Vagina (tissue), 2 donors: Measurements from ENCODE around the gene GOLGA6A. TPM values are rescaled to one million over a fixed set of nuclear protein-coding genes. Genes with fewer than 3 reads are reported as not detected.

ENCODE experiments used
- DNase-seq, 2 donors: peaks; one replicate each; pipeline ENCODE4 v3.0.0-alpha.2; 2017; ENCODE audit errors: extremely low spot score in 2 of 2
- H3K27ac ChIP-seq: fragments of 200-600 bp; sonication (generic); one replicate; pipeline ENCODE4 v1.5.1; 2019
- H3K27me3 ChIP-seq: fragments of 200-600 bp; sonication (generic); one replicate; pipeline ENCODE4 v1.5.1; 2019
- H3K36me3 ChIP-seq, 2 donors: fragments of 200-600 bp; sonication (generic); one replicate each; pipeline ENCODE4 v1.5.1; 2017 to 2019
- H3K4me1 ChIP-seq: fragments of 200-600 bp; sonication (generic); one replicate; pipeline ENCODE4 v1.5.1; 2019
- H3K4me3 ChIP-seq, 2 donors: fragments of 200-600 bp; sonication (generic); 1 replicate in 1 of 2; 2 replicates in 1 of 2; pipeline ENCODE4 v1.5.1; 2016 to 2019
- H3K9me3 ChIP-seq: fragments of 200-600 bp; sonication (generic); one replicate; pipeline ENCODE4 v1.5.1; 2019
- POLR2A ChIP-seq, 2 donors: fragments of 450-650 bp; IDR thresholded peaks; one replicate each; pipeline ENCODE4 v1.6.1; 2017; ENCODE audit warnings: antibody characterized with exemption in 2 of 2, mild to moderate bottlenecking in 2 of 2, moderate library complexity in 2 of 2
- POLR2AphosphoS5 ChIP-seq, 2 donors: sonication (generic); formaldehyde crosslinking; IDR thresholded peaks; one replicate each; pipeline ENCODE4 v1.9.0; 2017; ENCODE audit warnings: antibody characterized with exemption in 2 of 2, mild to moderate bottlenecking in 2 of 2, low read depth in 1 of 2; ENCODE audit not compliant: insufficient read depth in 1 of 2
- intact Hi-C: fragments of 100-400 bp; cut with DNase I; formaldehyde crosslinking; loops from one replicate; pipeline ENCODE4 v1.15.1; 2023
- total RNA-seq: library from RNA; depleted of rRNA; stranded (reverse); fragments of >200 nt; gene quantifications from one replicate; pipeline ENCODE4 v1.2.3, GENCODE V29; 2016
- TF ChIP-seq, protein P1 (sequence below), 3 experiments: fragments of 450-650 bp in 2 of 3; fragments of 200-600 bp in 1 of 3; sonication (generic) in 1 of 3; IDR thresholded peaks; one replicate each; pipeline ENCODE4 v1.5.1; 2017 to 2019; ENCODE audit warnings: antibody characterized with exemption in 3 of 3, mild to moderate bottlenecking in 2 of 3, moderate library complexity in 2 of 3

GOLGA6A gene
- total RNA-seq, 1 donor from 2014 or later = 0.25 TPM

DNA sequence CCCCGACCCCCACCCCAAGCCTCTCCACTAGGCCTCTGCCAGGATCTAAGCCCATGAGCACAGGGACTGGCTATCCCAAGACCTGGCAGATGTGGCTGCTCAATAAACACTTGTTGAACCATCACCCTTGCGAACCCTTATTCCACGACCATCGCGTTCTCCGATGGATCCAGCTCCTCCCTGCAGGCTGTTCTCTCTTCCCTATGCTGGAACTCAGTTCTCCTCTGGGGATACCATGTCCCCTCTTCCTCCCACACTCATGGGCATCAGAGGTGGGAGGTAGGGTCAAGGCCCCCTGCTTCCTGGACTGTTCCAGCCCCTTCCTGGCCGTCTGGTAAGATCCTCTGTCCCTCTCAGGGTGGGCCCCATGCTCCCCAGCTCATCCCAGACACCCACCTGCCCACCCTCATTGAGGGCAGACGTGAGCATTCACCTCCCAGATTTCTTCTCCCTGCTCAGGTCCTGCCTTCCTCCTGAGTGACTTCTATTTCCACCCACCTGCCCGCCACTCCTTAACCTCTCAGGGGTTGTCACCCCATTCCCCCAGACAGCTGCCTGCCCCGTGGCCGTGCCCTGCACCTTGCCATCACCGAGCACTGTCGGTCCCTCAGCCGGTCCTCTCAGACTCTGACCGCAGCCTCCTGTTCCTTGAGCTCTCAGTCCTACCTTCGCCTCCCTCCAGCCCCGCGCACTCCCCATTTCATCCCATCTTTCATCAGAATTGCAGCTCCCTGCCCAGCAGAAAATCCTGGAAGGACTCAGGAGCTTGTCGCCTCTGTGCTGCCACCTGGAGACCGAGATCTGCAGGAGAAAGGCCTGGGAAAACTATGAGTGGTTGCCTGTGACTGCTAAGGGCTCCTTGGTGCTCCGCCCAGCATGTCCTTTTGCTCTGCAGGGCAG, 45.8 kb downstream of the GOLGA6A start:
- Histone ChIP-seq H3K27ac (no peak overlapping the region), H3K9me3 (no peaks in the 10 kb centered on the region), H3K36me3 (peaks cover 0 to 47% of the 10 kb centered on the region in 2 donors), H3K4me3 (no peak overlapping the region), H3K27me3 (no peaks in the 10 kb centered on the region), H3K4me1 (peaks cover 26% of the 10 kb centered on the region)
- peak in 1 of 2 donors; percentile 85 for DNase-seq
- intact Hi-C loops = no loop called here
- no peak for TF ChIP-seq POLR2A (IDR thresholded peaks at IDR 0.05)
- TF ChIP-seq POLR2AphosphoS5 (IDR thresholded peaks at IDR 0.05; ENCODE audit: insufficient read depth in 1 of 2, low read depth in 1 of 2) = peak in 1 of 2 donors; percentile 25
- TF ChIP-seq, protein P1, sequence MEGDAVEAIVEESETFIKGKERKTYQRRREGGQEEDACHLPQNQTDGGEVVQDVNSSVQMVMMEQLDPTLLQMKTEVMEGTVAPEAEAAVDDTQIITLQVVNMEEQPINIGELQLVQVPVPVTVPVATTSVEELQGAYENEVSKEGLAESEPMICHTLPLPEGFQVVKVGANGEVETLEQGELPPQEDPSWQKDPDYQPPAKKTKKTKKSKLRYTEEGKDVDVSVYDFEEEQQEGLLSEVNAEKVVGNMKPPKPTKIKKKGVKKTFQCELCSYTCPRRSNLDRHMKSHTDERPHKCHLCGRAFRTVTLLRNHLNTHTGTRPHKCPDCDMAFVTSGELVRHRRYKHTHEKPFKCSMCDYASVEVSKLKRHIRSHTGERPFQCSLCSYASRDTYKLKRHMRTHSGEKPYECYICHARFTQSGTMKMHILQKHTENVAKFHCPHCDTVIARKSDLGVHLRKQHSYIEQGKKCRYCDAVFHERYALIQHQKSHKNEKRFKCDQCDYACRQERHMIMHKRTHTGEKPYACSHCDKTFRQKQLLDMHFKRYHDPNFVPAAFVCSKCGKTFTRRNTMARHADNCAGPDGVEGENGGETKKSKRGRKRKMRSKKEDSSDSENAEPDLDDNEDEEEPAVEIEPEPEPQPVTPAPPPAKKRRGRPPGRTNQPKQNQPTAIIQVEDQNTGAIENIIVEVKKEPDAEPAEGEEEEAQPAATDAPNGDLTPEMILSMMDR (IDR thresholded peaks at IDR 0.05) = peak in 1 of 3 experiments; percentile 37

DNA sequence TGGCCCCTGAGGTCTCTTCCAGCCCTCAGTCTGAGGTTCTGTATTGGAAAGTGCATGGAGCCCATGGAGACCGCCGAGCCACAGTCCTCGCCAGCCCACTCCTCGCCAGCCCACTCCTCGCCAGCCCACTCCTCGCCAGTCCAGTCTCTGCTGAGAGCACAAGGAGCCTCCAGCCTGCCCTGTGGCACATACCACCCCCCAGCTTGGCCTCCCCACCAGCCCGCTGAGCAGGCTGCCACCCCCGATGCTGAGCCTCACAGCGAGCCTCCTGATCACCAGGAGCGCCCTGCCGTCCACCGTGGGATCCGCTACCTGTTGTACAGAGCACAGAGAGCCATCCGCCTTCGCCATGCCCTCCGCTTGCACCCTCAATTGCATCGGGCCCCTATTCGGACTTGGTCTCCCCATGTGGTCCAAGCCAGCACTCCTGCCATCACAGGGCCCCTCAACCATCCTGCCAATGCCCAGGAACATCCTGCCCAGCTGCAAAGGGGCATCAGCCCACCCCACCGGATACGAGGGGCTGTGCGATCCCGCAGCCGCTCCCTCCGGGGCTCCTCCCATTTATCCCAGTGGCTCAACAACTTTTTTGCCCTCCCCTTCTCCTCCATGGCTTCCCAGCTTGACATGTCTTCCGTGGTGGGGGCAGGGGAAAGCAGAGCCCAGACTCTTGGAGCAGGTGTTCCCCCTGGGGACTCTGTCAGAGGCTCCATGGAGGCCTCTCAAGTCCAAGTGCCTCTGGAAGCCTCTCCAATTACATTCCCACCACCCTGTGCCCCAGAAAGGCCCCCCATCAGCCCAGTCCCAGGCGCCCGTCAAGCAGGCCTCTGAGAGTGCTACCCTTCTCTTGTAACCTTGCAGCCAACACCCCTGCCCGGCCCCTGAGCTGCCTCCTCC, 47.0 kb downstream of the GOLGA6A start:
- Histone ChIP-seq H3K9me3 (no peaks in the 10 kb centered on the region), H3K36me3 (peaks cover 0 to 47% of the 10 kb centered on the region in 2 donors), H3K27me3 (no peaks in the 10 kb centered on the region), H3K27ac (no peak overlapping the region), H3K4me3 (no peak overlapping the region), H3K4me1 (peaks cover 19% of the 10 kb centered on the region)
- intact Hi-C loops = no loop called here
- TF ChIP-seq POLR2AphosphoS5 (IDR thresholded peaks at IDR 0.05; ENCODE audit: insufficient read depth in 1 of 2, low read depth in 1 of 2) = no peak
- TF ChIP-seq, protein P1 (IDR thresholded peaks at IDR 0.05) = no peak
- no peak for TF ChIP-seq POLR2A (IDR thresholded peaks at IDR 0.05)
- DNase-seq = peak in 1 of 2 donors; percentile 81

DNA sequence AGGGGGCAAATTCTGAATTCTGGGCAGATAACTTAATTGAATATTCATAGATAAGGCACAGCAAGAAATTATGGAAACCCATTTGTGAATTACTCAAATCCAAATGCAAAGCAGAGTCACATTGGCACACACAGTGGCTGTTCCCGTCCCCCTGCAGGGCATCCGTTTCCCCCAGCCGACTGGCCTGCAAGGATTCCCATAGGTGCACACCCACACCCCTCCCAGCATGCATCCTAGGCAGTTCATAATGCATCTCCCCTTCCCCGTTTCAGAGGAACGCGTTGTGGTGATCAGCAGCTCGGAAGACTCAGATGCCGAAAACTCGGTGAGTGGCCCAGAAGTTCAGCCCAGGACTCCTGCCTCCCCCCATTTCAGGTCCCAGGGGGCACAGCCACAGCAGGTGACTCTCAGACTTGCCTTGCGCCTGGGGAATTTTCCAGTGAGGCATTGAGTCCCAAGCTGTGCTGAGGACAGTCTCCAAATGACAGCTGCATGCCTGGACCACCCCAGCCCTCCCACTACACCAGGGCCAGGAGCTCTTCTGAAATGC, 48.1 kb downstream of the GOLGA6A start:
- Histone ChIP-seq H3K4me3 (no peak overlapping the region), H3K4me1 (peaks cover 8% of the 10 kb centered on the region), H3K36me3 (peaks cover 0 to 47% of the 10 kb centered on the region in 2 donors), H3K27ac (no peak overlapping the region), H3K27me3 (no peaks in the 10 kb centered on the region), H3K9me3 (no peaks in the 10 kb centered on the region)
- TF ChIP-seq POLR2A (IDR thresholded peaks at IDR 0.05) (no peak), POLR2AphosphoS5 (IDR thresholded peaks at IDR 0.05; ENCODE audit: insufficient read depth in 1 of 2, low read depth in 1 of 2) (no peak)
- TF ChIP-seq, protein P1 (IDR thresholded peaks at IDR 0.05) = no peak
- no peak for DNase-seq
- intact Hi-C loops = no loop called here

DNA sequence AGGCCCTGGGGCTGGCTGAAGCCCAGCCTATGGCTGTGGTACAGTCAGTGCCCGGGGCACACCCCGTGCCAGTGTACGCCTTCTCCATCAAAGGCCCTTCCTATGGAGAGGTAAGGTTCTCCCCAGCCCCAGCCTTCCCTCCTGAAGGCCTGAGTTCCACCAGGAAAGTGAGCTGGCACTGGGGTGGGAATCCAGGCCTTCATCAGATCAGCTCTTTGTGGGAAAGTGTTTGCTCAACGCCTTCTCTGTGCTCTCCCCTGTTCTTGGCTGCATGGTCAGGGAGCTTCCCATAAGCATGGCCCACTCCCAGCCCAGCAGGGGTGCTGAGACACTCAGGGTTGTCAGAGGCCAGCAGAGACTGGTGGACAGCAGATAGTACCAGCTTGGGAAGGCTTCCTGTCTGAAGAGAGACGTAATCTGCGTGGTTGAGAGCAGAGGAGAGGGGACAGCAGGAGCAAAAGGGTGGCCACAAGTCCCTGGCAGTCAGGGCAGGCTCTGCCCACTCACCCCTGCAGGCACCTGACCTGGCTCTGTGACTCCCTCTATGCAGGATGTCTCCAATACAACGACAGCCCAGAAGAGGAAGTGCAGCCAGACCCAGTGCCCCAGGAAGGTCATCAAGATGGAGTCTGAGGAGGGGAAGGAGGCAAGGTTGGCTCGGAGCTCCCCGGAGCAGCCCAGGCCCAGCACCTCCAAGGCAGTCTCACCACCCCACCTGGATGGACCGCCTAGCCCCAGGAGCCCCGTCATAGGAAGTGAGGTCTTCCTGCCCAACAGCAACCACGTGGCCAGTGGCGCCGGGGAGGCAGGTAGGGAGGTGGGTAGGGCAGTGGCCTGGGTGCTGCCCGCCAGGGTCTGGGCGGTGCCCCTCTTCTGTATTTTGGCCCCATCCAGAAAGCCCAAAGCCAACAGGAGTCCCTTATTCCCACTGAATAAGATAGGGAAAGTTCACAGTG, 49.5 kb downstream of the GOLGA6A start:
- Histone ChIP-seq H3K27ac (no peak overlapping the region), H3K4me1 (no peaks in the 10 kb centered on the region), H3K4me3 (no peak overlapping the region), H3K9me3 (no peaks in the 10 kb centered on the region), H3K36me3 (peaks cover 0 to 48% of the 10 kb centered on the region in 2 donors), H3K27me3 (no peaks in the 10 kb centered on the region)
- TF ChIP-seq, protein P1 (IDR thresholded peaks at IDR 0.05) = no peak
- no peak for TF ChIP-seq POLR2AphosphoS5 (IDR thresholded peaks at IDR 0.05; ENCODE audit: insufficient read depth in 1 of 2, low read depth in 1 of 2)
- TF ChIP-seq POLR2A (IDR thresholded peaks at IDR 0.05) = no peak
- intact Hi-C loops = no loop called here
- DNase-seq = no peak
